HepG2 (cell line): ENCODE measurements around the gene CGGBP1. TPM values are rescaled to one million over a fixed set of nuclear protein-coding genes. Genes with fewer than 3 reads are reported as not detected.

Source experiments
- AKNA ChIP-seq: sonication (generic); formaldehyde crosslinking; IDR thresholded peaks from 2 replicates; pipeline ENCODE4 v1.4.0; 2020; ENCODE audit warnings: missing genetic modification reagents, borderline replicate concordance
- CCDC6 ChIP-seq: sonication (generic); formaldehyde crosslinking; IDR thresholded peaks from 2 replicates; pipeline ENCODE4 v1.8.1; 2022; ENCODE audit warnings: mild to moderate bottlenecking, missing genetic modification reagents, moderate library complexity
- GPN1 ChIP-seq: sonication (generic); formaldehyde crosslinking; IDR thresholded peaks from 2 replicates; pipeline ENCODE4 v1.5.1; 2020; ENCODE audit warnings: missing genetic modification reagents, borderline replicate concordance
- HDAC2 ChIP-seq: sonication (generic); formaldehyde crosslinking; IDR thresholded peaks from 2 replicates; pipeline ENCODE4 v1.4.0; 2020; ENCODE audit warnings: missing genetic modification reagents
- HNRNPL ChIP-seq: fragments of 200-400 bp; formaldehyde crosslinking; IDR thresholded peaks from 2 replicates; pipeline ENCODE4 v1.6.1; 2017; ENCODE audit warnings: mild to moderate bottlenecking, low read depth, low read length
- JUND ChIP-seq: sonication (generic); formaldehyde crosslinking; IDR thresholded peaks from 2 replicates; pipeline ENCODE4 v1.8.0; 2022; ENCODE audit warnings: mild to moderate bottlenecking, missing genetic modification reagents
- KLF15 ChIP-seq: sonication (generic); formaldehyde crosslinking; IDR thresholded peaks from 2 replicates; pipeline ENCODE4 v1.8.1; 2023; ENCODE audit warnings: borderline replicate concordance, mild to moderate bottlenecking, inconsistent platforms, missing genetic modification reagents, mixed read lengths
- NFE2L1 ChIP-seq: sonication (generic); formaldehyde crosslinking; IDR thresholded peaks from 2 replicates; pipeline ENCODE4 v1.4.0; 2020; ENCODE audit warnings: missing genetic modification reagents, mild to moderate bottlenecking, borderline replicate concordance
- RAD51 ChIP-seq: fragments of 450-650 bp; IDR thresholded peaks from 2 replicates; pipeline ENCODE4 v1.6.1; 2016; ENCODE audit warnings: borderline replicate concordance
- SIN3A ChIP-seq: IDR thresholded peaks from 2 replicates; pipeline ENCODE4 v1.6.1; 2011; ENCODE audit warnings: low read depth, mild to moderate bottlenecking, control low read depth, low read length, borderline replicate concordance
- SMARCC2 ChIP-seq: fragments of 450-650 bp; IDR thresholded peaks from 2 replicates; pipeline ENCODE4 v1.6.1; 2017; ENCODE audit warnings: antibody characterized with exemption, mild to moderate bottlenecking
- U2AF2 ChIP-seq: fragments of 200-400 bp; formaldehyde crosslinking; IDR thresholded peaks from 2 replicates; pipeline ENCODE4 v1.6.1; 2017; ENCODE audit warnings: low read depth, mild to moderate bottlenecking, low read length
- ZNF121 ChIP-seq: sonication (generic); formaldehyde crosslinking; IDR thresholded peaks from 2 replicates; pipeline ENCODE4 v1.5.0; 2020; ENCODE audit warnings: mild to moderate bottlenecking, missing genetic modification reagents
- ZNF17 ChIP-seq: sonication (generic); formaldehyde crosslinking; IDR thresholded peaks from 2 replicates; pipeline ENCODE4 v1.5.0; 2020; ENCODE audit warnings: mild to moderate bottlenecking, missing genetic modification reagents
- ZNF33A ChIP-seq: sonication (generic); formaldehyde crosslinking; IDR thresholded peaks from 2 replicates; pipeline ENCODE4 v1.5.1; 2020; ENCODE audit warnings: missing genetic modification reagents, mild to moderate bottlenecking, moderate library complexity, borderline replicate concordance
- ZNF562 ChIP-seq: sonication (generic); formaldehyde crosslinking; IDR thresholded peaks from 2 replicates; pipeline ENCODE4 v1.8.0; 2022; ENCODE audit warnings: missing genetic modification reagents, borderline replicate concordance
- ZNF572 ChIP-seq: sonication (generic); formaldehyde crosslinking; IDR thresholded peaks from 2 replicates; pipeline ENCODE4 v1.5.1; 2020; ENCODE audit warnings: mild to moderate bottlenecking, missing genetic modification reagents
- ZNF784 ChIP-seq: sonication (generic); formaldehyde crosslinking; IDR thresholded peaks from 2 replicates; pipeline ENCODE4 v1.5.1; 2020; ENCODE audit warnings: missing genetic modification reagents, mild to moderate bottlenecking, borderline replicate concordance
- polyA plus RNA-seq, 8 experiments: library from polyadenylated mRNA; depleted of rRNA in 3 of 8; stranded (reverse) in 7 of 8; unstranded in 1 of 8; fragments of >200 nt; fragmentation: Illumina TruSeq in 4 of 8; extraction: Trizol in 4 of 8; gene quantifications; 2 replicates each; pipeline versions ENCODE4 v1.2.1 to v1.2.3, GENCODE V29; 2011 to 2016; ENCODE audit warnings: low read depth in 4 of 8, missing spikeins in 1 of 8, mixed read lengths in 1 of 8; ENCODE audit not compliant: insufficient read depth in 1 of 8
- total RNA-seq, 5 experiments: library from RNA; depleted of rRNA; stranded (reverse); fragments of >200 nt; fragmentation: Illumina TruSeq; extraction: Trizol; gene quantifications; 2 replicates each; pipeline ENCODE4 v1.2.3, GENCODE V29; 2016; ENCODE audit warnings: low read depth in 1 of 5
- TF ChIP-seq, protein P1 (sequence below): sonication (generic); formaldehyde crosslinking; IDR thresholded peaks from 2 replicates; pipeline ENCODE4 v1.4.0; 2020; ENCODE audit warnings: missing genetic modification reagents, mild to moderate bottlenecking, borderline replicate concordance
- TF ChIP-seq, protein P2 (sequence below): sonication (generic); formaldehyde crosslinking; IDR thresholded peaks from 2 replicates; pipeline ENCODE4 v1.5.1; 2020; ENCODE audit warnings: missing genetic modification reagents, mild to moderate bottlenecking, borderline replicate concordance

The CGGBP1 gene
- total and polyA plus RNA-seq, 2 of the 13 experiments (the other 11 are each of a cell fraction or from before 2014, with no cell fraction given) = 38.9 to 47.0 TPM

- TF ChIP-seq RAD51 (no peak), GPN1 (no peak), CCDC6 (CRISPR knock-in tag) (no peak), NFE2L1 (no peak), U2AF2 (no peak), AKNA (CRISPR knock-in tag) (no peak), JUND (CRISPR knock-in tag) (0 out of 2 replicates have a peak, but pooled peaks have one; percentile 23), ZNF121 (CRISPR knock-in tag) (no peak), ZNF784 (CRISPR knock-in tag) (no peak), ZNF562 (CRISPR knock-in tag) (no peak), HDAC2 (peak; percentile 14; the same call in 1 of the 2 replicates), SMARCC2 (no peak), ZNF572 (CRISPR knock-in tag) (no peak), SIN3A (peak; percentile 61; the same call in 1 of the 2 replicates), ZNF17 (CRISPR knock-in tag) (no peak), KLF15 (CRISPR knock-in tag) (peak; percentile 92; the same call in 1 of the 2 replicates), ZNF33A (CRISPR knock-in tag) (peak; percentile 49; the same call in 1 of the 2 replicates), HNRNPL (no peak; the same call in 1 of the 2 replicates)
- TF ChIP-seq, protein P1, sequence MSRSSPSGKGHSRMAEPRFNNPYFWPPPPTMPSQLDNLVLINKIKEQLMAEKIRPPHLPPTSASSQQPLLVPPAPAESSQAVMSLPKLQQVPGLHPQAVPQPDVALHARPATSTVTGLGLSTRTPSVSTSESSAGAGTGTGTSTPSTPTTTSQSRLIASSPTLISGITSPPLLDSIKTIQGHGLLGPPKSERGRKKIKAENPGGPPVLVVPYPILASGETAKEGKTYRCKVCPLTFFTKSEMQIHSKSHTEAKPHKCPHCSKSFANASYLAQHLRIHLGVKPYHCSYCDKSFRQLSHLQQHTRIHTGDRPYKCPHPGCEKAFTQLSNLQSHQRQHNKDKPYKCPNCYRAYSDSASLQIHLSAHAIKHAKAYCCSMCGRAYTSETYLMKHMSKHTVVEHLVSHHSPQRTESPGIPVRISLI (CRISPR knock-in tag) = no peak
- TF ChIP-seq, protein P2, sequence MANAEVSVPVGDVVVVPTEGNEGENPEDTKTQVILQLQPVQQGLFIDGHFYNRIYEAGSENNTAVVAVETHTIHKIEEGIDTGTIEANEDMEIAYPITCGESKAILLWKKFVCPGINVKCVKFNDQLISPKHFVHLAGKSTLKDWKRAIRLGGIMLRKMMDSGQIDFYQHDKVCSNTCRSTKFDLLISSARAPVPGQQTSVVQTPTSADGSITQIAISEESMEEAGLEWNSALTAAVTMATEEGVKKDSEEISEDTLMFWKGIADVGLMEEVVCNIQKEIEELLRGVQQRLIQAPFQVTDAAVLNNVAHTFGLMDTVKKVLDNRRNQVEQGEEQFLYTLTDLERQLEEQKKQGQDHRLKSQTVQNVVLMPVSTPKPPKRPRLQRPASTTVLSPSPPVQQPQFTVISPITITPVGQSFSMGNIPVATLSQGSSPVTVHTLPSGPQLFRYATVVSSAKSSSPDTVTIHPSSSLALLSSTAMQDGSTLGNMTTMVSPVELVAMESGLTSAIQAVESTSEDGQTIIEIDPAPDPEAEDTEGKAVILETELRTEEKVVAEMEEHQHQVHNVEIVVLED (CRISPR knock-in tag) = peak; percentile 64; the same call in 1 of the 2 replicates
Measured at GRCh38 chr3:88058581-88059379, at the start of gene CGGBP1, which contains the start of gene ZNF654 (continued).
